Activated naive CD4-positive, alpha-beta T cell treated with anti-CD3 and anti-CD28 coated beads, Interleukin-2, amount 10 ng/mL, durations not matched to agents 7 days and 5 days (primary cell): ENCODE measurements around the gene BCLAF1.
"Not testable (repeated sequence)": the region's sequence is repeated elsewhere in the genome, so short reads cannot be mapped to it uniquely, and the experiment has no call there.

Experiments used
- CTCF ChIA-PET: fragments of 350-600 bp; sonication (Branson Sonifier 250); formaldehyde crosslinking; loops from one replicate; lab custom pipeline; 2021; ENCODE audit warnings: antibody characterized with exemption; lab: Charles Lee
- DNase-seq: peaks from one replicate; pipeline ENCODE4 v3.0.0-alpha.2; 2020
- H3K27ac Mint-ChIP-seq: one replicate; pipeline ENCODE4 v1.8.0; 2021; ENCODE audit warnings: mild to moderate bottlenecking, moderate library complexity, mixed read lengths
- H3K27me3 Mint-ChIP-seq: one replicate; pipeline ENCODE4 v1.8.0; 2021; ENCODE audit warnings: mild to moderate bottlenecking, mixed read lengths
- H3K36me3 Mint-ChIP-seq: one replicate; pipeline ENCODE4 v1.8.0; 2021; ENCODE audit warnings: mixed read lengths
- H3K4me1 Mint-ChIP-seq: one replicate; pipeline ENCODE4 v1.8.0; 2021; ENCODE audit warnings: mixed read lengths
- H3K4me3 Mint-ChIP-seq: one replicate; pipeline ENCODE4 v1.8.0; 2021; ENCODE audit warnings: mild to moderate bottlenecking, moderate library complexity, mixed read lengths
- H3K9me3 Mint-ChIP-seq: one replicate; pipeline ENCODE4 v1.8.0; 2021; ENCODE audit warnings: mixed read lengths

The BCLAF1 gene

GRCh38 chr6:136224974-136225373 is 64.7 kb downstream of the BCLAF1 start:
- not testable (repeated sequence) for H3K9me3 Mint-ChIP-seq, H3K36me3 Mint-ChIP-seq, H3K4me3 Mint-ChIP-seq, H3K4me1 Mint-ChIP-seq, H3K27ac Mint-ChIP-seq, DNase-seq, H3K27me3 Mint-ChIP-seq
- CTCF ChIA-PET = interaction anchor here (1.6 kb wide), 1 partner anchor 550 kb away, joined by 3 read pairs; no protein-coding TSS in a partner anchor

- H3K4me1 Mint-ChIP-seq = no peaks in the 10 kb centered on the region
- no peaks in the 10 kb centered on the region for H3K9me3 Mint-ChIP-seq
- H3K4me3 Mint-ChIP-seq = no peak overlapping the region
- no peak for DNase-seq
- no peaks in the 10 kb centered on the region for H3K27me3 Mint-ChIP-seq
- H3K36me3 Mint-ChIP-seq = no peaks in the 10 kb centered on the region
- H3K27ac Mint-ChIP-seq = no peak overlapping the region
- CTCF ChIA-PET = interaction anchor here (1.3 to 1.5 kb wide), 2 partner anchors 9 to 307 kb away, joined by 3 to 5 read pairs; no protein-coding TSS in a partner anchor
Measured at GRCh38 chr6:136216503-136217401, 72.9 kb downstream of the BCLAF1 start.

GRCh38 chr6:136213853-136214252 is 75.8 kb downstream of the BCLAF1 start:
- no peaks in the 10 kb centered on the region for H3K4me1 Mint-ChIP-seq
- H3K27ac Mint-ChIP-seq = no peak overlapping the region
- no peak for DNase-seq
- CTCF ChIA-PET = no interaction called here
- H3K4me3 Mint-ChIP-seq = no peak overlapping the region
- H3K36me3 Mint-ChIP-seq = no peaks in the 10 kb centered on the region
- no peaks in the 10 kb centered on the region for H3K9me3 Mint-ChIP-seq
- H3K27me3 Mint-ChIP-seq = no peaks in the 10 kb centered on the region

GRCh38 chr6:136213012-136213539 is 76.6 kb downstream of the BCLAF1 start:
- no peak for DNase-seq
- H3K9me3 Mint-ChIP-seq = no peaks in the 10 kb centered on the region

GRCh38 chr6:136212608-136213007 is 77.0 kb downstream of the BCLAF1 start:
- Mint-ChIP-seq H3K9me3 (no peaks in the 10 kb centered on the region), H3K27me3 (no peaks in the 10 kb centered on the region), H3K4me1 (no peaks in the 10 kb centered on the region), H3K27ac (no peak overlapping the region), H3K36me3 (no peaks in the 10 kb centered on the region), H3K4me3 (no peak overlapping the region)
- DNase-seq = no peak
- CTCF ChIA-PET = no interaction called here

More at GRCh38 chr6:136213012-136213539, 76.6 kb downstream of the BCLAF1 start:
- Mint-ChIP-seq H3K27me3 (no peaks in the 10 kb centered on the region), H3K36me3 (no peaks in the 10 kb centered on the region), H3K4me3 (no peak overlapping the region), H3K4me1 (no peaks in the 10 kb centered on the region), H3K27ac (no peak overlapping the region)
- CTCF ChIA-PET = no interaction called here

- no peaks in the 10 kb centered on the region for H3K4me1 Mint-ChIP-seq
- no peaks in the 10 kb centered on the region for H3K27me3 Mint-ChIP-seq
- H3K4me3 Mint-ChIP-seq = no peak overlapping the region
- DNase-seq = no peak
- H3K27ac Mint-ChIP-seq = no peak overlapping the region
- no peaks in the 10 kb centered on the region for H3K9me3 Mint-ChIP-seq
- no peaks in the 10 kb centered on the region for H3K36me3 Mint-ChIP-seq
- CTCF ChIA-PET = no interaction called here
Measured at GRCh38 chr6:136210398-136211165, 79.1 kb downstream of the BCLAF1 start.

- DNase-seq = no peak
- Mint-ChIP-seq H3K9me3 (no peaks in the 10 kb centered on the region), H3K4me1 (no peaks in the 10 kb centered on the region), H3K36me3 (no peaks in the 10 kb centered on the region), H3K27me3 (no peaks in the 10 kb centered on the region), H3K27ac (no peak overlapping the region), H3K4me3 (no peak overlapping the region)
- CTCF ChIA-PET = no interaction called here
Measured at GRCh38 chr6:136209496-136209895, 80.2 kb downstream of the BCLAF1 start.

- no peak overlapping the region for H3K4me3 Mint-ChIP-seq
- H3K4me1 Mint-ChIP-seq = no peaks in the 10 kb centered on the region
Measured at GRCh38 chr6:136208783-136209182, 80.9 kb downstream of the BCLAF1 start.

More at GRCh38 chr6:136208783-136209182, 80.9 kb downstream of the BCLAF1 start:
- no peaks in the 10 kb centered on the region for H3K9me3 Mint-ChIP-seq
- DNase-seq = no peak
- H3K27me3 Mint-ChIP-seq = no peaks in the 10 kb centered on the region
- no peaks in the 10 kb centered on the region for H3K36me3 Mint-ChIP-seq
- no peak overlapping the region for H3K27ac Mint-ChIP-seq
- CTCF ChIA-PET = no interaction called here
